ENCODE measurements around the gene HIP1. TPM values are rescaled to one million over a fixed set of nuclear protein-coding genes. Genes with fewer than 3 reads are reported as not detected.

HIP1 gene
- total RNA-seq, 1 experiment from 2014 or later: 5.3 TPM

DNA sequence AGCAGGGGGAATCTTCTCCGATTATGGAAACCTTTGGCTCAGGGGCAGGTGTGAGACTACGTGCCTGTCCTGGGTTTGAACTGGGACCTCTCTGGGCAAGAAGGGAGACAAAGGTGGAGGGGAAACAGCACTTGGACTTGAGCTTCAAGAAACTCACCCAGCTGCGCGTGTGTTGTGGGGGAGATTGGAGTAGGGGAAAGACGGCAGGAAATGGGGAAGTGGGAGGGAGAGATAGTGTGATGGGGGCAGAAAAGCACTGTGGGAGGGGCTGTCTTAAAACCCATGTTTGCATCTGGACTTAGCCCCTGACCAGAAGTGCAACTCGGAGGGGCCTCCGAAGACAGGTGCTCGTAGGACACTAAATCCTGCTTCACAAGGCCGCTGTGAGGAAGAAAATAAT, 107.0 kb downstream of the HIP1 start:
- H3K9me3 ChIP-seq (ENCODE audit: low read length): no peaks in the 10 kb centered on the region
- CTCF ChIA-PET: interaction anchor here (0.7 kb wide), 1 partner anchor 97 kb away, joined by 4 read pairs; no protein-coding TSS in a partner anchor
- H3K4me3 ChIP-seq (ENCODE audit: low read length): no peak overlapping the region
- no peak overlapping the region for H3K9ac ChIP-seq (ENCODE audit: low read length)
- no peaks in the 10 kb centered on the region for H3K36me3 ChIP-seq (ENCODE audit: low read depth, low read length)
- no peaks in the 10 kb centered on the region for H3K27me3 ChIP-seq (ENCODE audit: low read length)
- no peak overlapping the region for H2AFZ ChIP-seq (ENCODE audit: low read length)
- no peak for ATAC-seq
- no peaks in the 10 kb centered on the region for H4K20me1 ChIP-seq (ENCODE audit: low read length)
- TF ChIP-seq EZH2phosphoT487 (IDR thresholded peaks at IDR 0.05; ENCODE audit: borderline replicate concordance, low read length) (no peak), EZH2 (IDR thresholded peaks at IDR 0.05; ENCODE audit: low read length, unreplicated experiment) (no peak)
- TF ChIP-seq, protein P1, sequence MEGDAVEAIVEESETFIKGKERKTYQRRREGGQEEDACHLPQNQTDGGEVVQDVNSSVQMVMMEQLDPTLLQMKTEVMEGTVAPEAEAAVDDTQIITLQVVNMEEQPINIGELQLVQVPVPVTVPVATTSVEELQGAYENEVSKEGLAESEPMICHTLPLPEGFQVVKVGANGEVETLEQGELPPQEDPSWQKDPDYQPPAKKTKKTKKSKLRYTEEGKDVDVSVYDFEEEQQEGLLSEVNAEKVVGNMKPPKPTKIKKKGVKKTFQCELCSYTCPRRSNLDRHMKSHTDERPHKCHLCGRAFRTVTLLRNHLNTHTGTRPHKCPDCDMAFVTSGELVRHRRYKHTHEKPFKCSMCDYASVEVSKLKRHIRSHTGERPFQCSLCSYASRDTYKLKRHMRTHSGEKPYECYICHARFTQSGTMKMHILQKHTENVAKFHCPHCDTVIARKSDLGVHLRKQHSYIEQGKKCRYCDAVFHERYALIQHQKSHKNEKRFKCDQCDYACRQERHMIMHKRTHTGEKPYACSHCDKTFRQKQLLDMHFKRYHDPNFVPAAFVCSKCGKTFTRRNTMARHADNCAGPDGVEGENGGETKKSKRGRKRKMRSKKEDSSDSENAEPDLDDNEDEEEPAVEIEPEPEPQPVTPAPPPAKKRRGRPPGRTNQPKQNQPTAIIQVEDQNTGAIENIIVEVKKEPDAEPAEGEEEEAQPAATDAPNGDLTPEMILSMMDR (conservative IDR thresholded peaks at IDR 0.05; ENCODE audit: low read depth, low read length): no peak
- no TSS peak for BruUV-seq (replicated peaks)
- H3K9me2 ChIP-seq (replicated peaks; ENCODE audit: low read length): no peaks in the 10 kb centered on the region
- POLR2A ChIA-PET (ENCODE audit: unreplicated experiment): interaction anchor here (0.5 kb wide), 1 partner anchor 36 kb away, joined by 22 read pairs; no protein-coding TSS in a partner anchor
- intact Hi-C loops (cut with micrococcal nuclease): no loop called here
- H3K4me1 ChIP-seq (ENCODE audit: insufficient read depth, low read length): no peaks in the 10 kb centered on the region
- H3K4me2 ChIP-seq (ENCODE audit: low read length): no peak overlapping the region
- DNase-seq: no peak
- H3K79me2 ChIP-seq (ENCODE audit: low read length): no peaks in the 10 kb centered on the region
- H3F3A ChIP-seq (ENCODE audit: low read length, unreplicated experiment): no peaks in the 10 kb centered on the region
- H3K27ac ChIP-seq (ENCODE audit: low read length): no peak overlapping the region

DNA sequence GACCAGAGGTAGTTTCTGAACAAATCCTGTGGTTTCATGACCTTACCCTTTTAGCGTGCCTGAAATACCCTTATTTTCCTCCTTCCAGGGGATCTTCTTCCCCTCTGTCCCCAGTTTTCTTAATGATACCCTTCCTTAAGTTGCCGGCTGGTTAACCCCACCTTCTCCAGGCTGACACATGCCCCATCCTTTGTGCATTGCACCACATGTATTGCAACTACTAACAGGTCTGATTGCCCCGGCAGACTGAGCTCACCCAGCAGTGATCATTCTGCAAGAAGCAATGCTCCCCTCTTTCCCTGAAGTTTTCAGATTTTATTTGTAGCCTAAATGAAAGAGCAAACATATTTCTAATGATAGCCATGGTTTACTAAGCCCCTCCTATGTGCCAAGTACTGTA, 108.2 kb downstream of the HIP1 start:
- POLR2A ChIA-PET (ENCODE audit: unreplicated experiment): no interaction called here
- Histone ChIP-seq H3K27ac (ENCODE audit: low read length) (no peak overlapping the region), H3K4me1 (ENCODE audit: insufficient read depth, low read length) (no peaks in the 10 kb centered on the region), H4K20me1 (ENCODE audit: low read length) (no peaks in the 10 kb centered on the region), H3K4me3 (ENCODE audit: low read length) (no peak overlapping the region), H3K9me2 (replicated peaks; ENCODE audit: low read length) (no peaks in the 10 kb centered on the region), H3K79me2 (ENCODE audit: low read length) (no peaks in the 10 kb centered on the region), H3K9me3 (ENCODE audit: low read length) (no peaks in the 10 kb centered on the region), H3K36me3 (ENCODE audit: low read depth, low read length) (no peaks in the 10 kb centered on the region), H3K27me3 (ENCODE audit: low read length) (no peaks in the 10 kb centered on the region), H3K4me2 (ENCODE audit: low read length) (no peak overlapping the region), H2AFZ (ENCODE audit: low read length) (no peak overlapping the region), H3F3A (ENCODE audit: low read length, unreplicated experiment) (no peaks in the 10 kb centered on the region), H3K9ac (ENCODE audit: low read length) (no peak overlapping the region)
- DNase-seq: no peak
- no peak for ATAC-seq
- intact Hi-C loops (cut with micrococcal nuclease): no loop called here
- CTCF ChIA-PET: no interaction called here
- TF ChIP-seq, protein P1 (conservative IDR thresholded peaks at IDR 0.05; ENCODE audit: low read depth, low read length): no peak
- no peak for TF ChIP-seq EZH2 (IDR thresholded peaks at IDR 0.05; ENCODE audit: low read length, unreplicated experiment)
- no TSS peak for BruUV-seq (replicated peaks)

DNA sequence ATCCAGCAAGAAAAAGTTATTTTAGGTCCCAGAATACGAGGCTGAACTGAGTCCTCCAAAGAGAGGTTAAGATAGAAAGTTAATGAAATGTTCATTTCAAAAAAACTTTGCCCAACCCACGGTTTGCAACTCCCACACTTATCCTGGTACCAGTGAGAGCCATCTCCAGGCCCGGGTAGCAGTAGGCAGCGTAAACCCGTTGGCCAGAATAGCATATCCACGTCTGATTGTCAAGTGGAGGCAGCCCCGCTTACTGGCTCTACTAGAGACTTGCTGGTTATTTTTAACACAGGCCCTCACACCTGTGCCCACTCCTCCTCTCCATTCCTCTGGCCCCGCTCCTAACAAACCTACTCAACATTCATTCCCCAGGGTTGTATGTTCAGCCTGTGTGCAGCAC, 109.7 kb downstream of the HIP1 start:
- DNase-seq: no peak
- no TSS peak for BruUV-seq (replicated peaks)
- Histone ChIP-seq H3F3A (ENCODE audit: low read length, unreplicated experiment) (no peaks in the 10 kb centered on the region), H3K27me3 (ENCODE audit: low read length) (no peaks in the 10 kb centered on the region), H3K4me3 (ENCODE audit: low read length) (no peak overlapping the region), H3K9me2 (replicated peaks; ENCODE audit: low read length) (no peaks in the 10 kb centered on the region), H3K79me2 (ENCODE audit: low read length) (no peaks in the 10 kb centered on the region), H3K4me1 (ENCODE audit: insufficient read depth, low read length) (no peaks in the 10 kb centered on the region), H4K20me1 (ENCODE audit: low read length) (no peaks in the 10 kb centered on the region), H3K9me3 (ENCODE audit: low read length) (no peaks in the 10 kb centered on the region), H3K36me3 (ENCODE audit: low read depth, low read length) (no peaks in the 10 kb centered on the region), H2AFZ (ENCODE audit: low read length) (no peak overlapping the region), H3K4me2 (ENCODE audit: low read length) (no peak overlapping the region), H3K9ac (ENCODE audit: low read length) (no peak overlapping the region), H3K27ac (ENCODE audit: low read length) (no peak overlapping the region)
- ChIA-PET POLR2A (ENCODE audit: unreplicated experiment) (no interaction called here), CTCF (no interaction called here)
- intact Hi-C loops (cut with micrococcal nuclease): no loop called here
- TF ChIP-seq EZH2phosphoT487 (IDR thresholded peaks at IDR 0.05; ENCODE audit: borderline replicate concordance, low read length) (no peak), EZH2 (IDR thresholded peaks at IDR 0.05; ENCODE audit: low read length, unreplicated experiment) (no peak)
- TF ChIP-seq, protein P1 (conservative IDR thresholded peaks at IDR 0.05; ENCODE audit: low read depth, low read length): no peak
- no peak for ATAC-seq

All from PC-3 (cell line).